Mucosa of rectum (tissue), 2 donors: ENCODE data around the gene ATP6V1F.

Experiments
- H3K27ac ChIP-seq, 2 donors: one replicate each; pipeline ENCODE4 v1.7.0; 2013; ENCODE audit warnings: inconsistent platforms in 2 of 2, low read depth in 2 of 2, low read length in 2 of 2
- H3K27me3 ChIP-seq, 2 donors: one replicate each; pipeline ENCODE4 v1.7.0; 2013; ENCODE audit warnings: low read length in 2 of 2; ENCODE audit not compliant: control insufficient read depth in 2 of 2, insufficient read depth in 2 of 2
- H3K36me3 ChIP-seq, 2 donors: one replicate each; pipeline ENCODE4 v1.7.0; 2013; ENCODE audit warnings: low read length in 2 of 2; ENCODE audit not compliant: control insufficient read depth in 2 of 2, insufficient read depth in 2 of 2
- H3K4me1 ChIP-seq, 2 donors: one replicate each; pipeline ENCODE4 v1.7.0; 2013; ENCODE audit warnings: low read length in 2 of 2, mild to moderate bottlenecking in 1 of 2; ENCODE audit not compliant: control insufficient read depth in 2 of 2, insufficient read depth in 2 of 2
- H3K4me3 ChIP-seq, 2 donors: one replicate each; pipeline ENCODE4 v1.7.0; 2013; ENCODE audit warnings: low read length in 2 of 2
- H3K9ac ChIP-seq, 2 donors: one replicate each; pipeline ENCODE4 v1.7.0; 2013; ENCODE audit warnings: low read length in 2 of 2, low read depth in 1 of 2, mild to moderate bottlenecking in 1 of 2
- H3K9me3 ChIP-seq, 2 donors: one replicate each; pipeline ENCODE4 v1.7.0; 2013; ENCODE audit warnings: low read length in 2 of 2; ENCODE audit not compliant: control insufficient read depth in 2 of 2
- donor health status: healthy.
- donor health status: Normal muscosa, but diverticular disease.

ATP6V1F gene

DNA sequence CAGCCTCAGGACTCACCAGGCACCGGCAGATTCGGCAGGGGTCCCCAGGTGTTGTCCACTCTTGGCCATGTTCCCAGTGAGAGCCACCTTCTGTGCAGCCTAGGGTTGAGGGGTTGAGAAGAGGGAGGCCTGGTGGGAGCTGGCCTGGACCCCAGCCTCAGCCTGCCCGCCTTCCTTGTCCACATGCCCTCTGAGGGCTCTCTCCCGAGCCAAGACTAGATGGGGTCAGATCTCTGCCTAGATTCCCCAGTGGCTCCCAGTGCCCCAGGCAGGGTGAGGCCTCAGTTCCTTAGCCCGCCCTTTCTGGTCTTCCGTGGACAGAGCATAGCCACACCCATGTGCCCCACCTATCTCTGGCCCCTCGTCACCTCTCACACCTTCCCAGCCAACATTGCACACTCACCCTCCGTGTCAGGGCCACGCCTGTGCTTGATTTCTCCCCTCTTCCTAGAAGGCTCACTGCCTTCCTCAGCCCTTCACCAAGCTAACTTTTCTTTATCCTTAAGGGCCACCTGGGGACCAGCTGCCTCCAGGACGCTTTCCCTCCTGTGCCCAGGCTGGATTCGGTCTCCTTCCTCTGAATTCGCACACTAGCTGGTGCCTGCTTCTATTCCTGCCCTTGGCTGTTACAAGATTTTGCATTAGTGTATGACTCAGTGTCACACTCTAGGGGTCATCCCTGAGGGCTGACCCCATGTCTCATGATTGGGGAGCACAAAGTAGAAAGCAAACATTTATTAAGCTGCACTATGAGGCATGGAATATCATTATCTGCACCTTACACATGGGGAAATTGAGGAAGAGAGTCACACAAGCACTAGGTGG is 40.3 kb downstream of the ATP6V1F start:
- H3K9ac ChIP-seq, result no peak overlapping the region
- no peaks in the 10 kb centered on the region for H3K9me3 ChIP-seq
- H3K27ac ChIP-seq, result no peak overlapping the region
- no peaks in the 10 kb centered on the region for H3K27me3 ChIP-seq
- H3K36me3 ChIP-seq, result no peaks in the 10 kb centered on the region
- H3K4me3 ChIP-seq, result no peak overlapping the region
- peaks cover 0 to 14% of the 10 kb centered on the region in 2 donors for H3K4me1 ChIP-seq

DNA sequence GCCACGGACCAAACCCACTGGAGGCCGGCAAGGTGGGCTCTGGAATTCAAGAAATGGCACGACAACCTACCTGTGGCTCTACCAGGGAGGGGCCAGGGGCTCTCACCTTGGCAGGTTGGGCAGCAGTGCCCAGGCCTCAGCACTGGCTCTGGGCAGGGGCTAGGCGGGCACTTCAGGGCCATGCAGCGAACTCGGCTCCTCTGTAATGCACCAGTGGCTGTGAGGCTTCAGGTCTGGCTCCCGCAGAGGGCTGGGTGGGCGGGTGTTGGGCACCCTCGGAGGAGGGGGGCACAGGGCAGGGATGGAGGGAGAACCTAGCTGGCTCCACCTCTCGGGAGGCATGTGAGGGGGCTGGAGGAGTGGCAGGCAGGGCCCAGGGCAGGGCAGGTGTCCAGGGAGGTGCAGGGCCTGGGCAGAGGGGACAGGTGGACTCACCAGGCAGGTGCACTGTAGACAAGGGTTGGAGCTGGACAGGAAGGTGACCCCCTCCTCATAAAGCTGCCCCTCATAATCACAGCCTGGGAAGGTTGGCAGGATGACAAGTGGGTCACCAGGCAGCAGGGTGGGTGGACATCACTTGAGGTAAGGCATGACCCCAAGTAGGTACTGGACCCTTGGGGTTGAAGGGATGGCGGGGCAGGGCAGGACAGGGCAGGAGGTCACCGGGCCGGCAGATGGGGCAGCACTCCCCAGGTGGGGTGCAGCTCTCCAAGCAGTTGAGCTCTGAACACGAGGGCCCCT is 41.1 kb downstream of the ATP6V1F start:
- peaks cover 0 to 14% of the 10 kb centered on the region in 2 donors for H3K4me1 ChIP-seq
- no peaks in the 10 kb centered on the region for H3K36me3 ChIP-seq
- H3K9me3 ChIP-seq, result no peaks in the 10 kb centered on the region
- no peak overlapping the region for H3K27ac ChIP-seq
- no peak overlapping the region for H3K9ac ChIP-seq
- H3K4me3 ChIP-seq, result no peak overlapping the region
- H3K27me3 ChIP-seq, result peaks cover 2 to 3% of the 10 kb centered on the region in 2 donors

DNA sequence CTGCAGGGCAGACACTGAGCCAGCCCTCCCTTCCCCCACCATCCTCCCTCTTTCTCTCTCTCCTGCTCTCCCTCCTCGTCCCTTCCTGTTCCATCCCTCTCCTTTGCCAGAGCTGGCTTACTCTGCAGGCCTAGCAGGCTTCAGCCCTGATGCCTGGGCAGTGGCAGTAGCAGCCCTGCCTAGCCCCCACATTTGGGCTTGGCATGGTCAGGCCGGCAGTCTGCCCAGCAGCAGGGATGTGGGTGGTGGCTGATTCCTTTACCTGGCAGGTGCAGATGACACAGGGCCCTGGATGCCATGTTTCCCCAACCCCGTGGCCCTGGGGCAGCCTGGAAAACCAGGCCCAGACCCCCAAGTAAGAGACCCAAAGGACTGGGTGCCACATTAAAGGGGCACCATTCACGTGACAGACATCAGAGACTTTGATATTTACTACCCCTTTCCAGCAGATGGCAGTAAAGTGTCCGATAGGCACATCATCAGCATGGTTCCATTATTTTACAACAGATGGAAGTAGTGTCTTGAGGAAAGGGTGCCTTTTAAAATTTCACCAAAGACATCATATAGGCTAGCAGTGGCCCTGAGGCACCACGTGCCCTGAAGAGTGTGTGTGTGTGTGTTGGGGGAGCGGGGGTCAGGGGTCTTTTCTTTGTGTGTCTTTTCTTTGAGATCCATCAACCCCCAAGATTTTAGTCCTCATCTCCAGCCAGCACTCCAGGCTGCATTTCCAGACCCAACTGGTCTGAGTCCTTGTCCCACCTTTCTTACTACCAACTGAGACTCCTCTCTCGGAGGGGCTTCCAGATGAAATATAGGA is 41.9 kb downstream of the ATP6V1F start:
- no peaks in the 10 kb centered on the region for H3K36me3 ChIP-seq
- no peak overlapping the region for H3K4me3 ChIP-seq
- H3K27ac ChIP-seq, result no peak overlapping the region
- H3K9me3 ChIP-seq, result no peaks in the 10 kb centered on the region
- peaks cover 0 to 16% of the 10 kb centered on the region in 2 donors for H3K4me1 ChIP-seq
- H3K27me3 ChIP-seq, result peaks cover 3 to 4% of the 10 kb centered on the region in 2 donors
- H3K9ac ChIP-seq, result no peak overlapping the region

GRCh38 chr7:128906001-128906765 is 43.5 kb downstream of the ATP6V1F start:
- Histone ChIP-seq H3K9me3 (no peaks in the 10 kb centered on the region), H3K9ac (no peak overlapping the region), H3K36me3 (no peaks in the 10 kb centered on the region), H3K27ac (no peak overlapping the region), H3K4me1 (peaks cover 2 to 27% of the 10 kb centered on the region in 2 donors), H3K27me3 (peaks cover 10 to 12% of the 10 kb centered on the region in 2 donors), H3K4me3 (no peak overlapping the region)

- Histone ChIP-seq H3K36me3 (no peaks in the 10 kb centered on the region), H3K4me1 (peaks cover 7 to 35% of the 10 kb centered on the region in 2 donors), H3K9me3 (no peaks in the 10 kb centered on the region), H3K27me3 (peaks cover 10 to 12% of the 10 kb centered on the region in 2 donors), H3K9ac (no peak overlapping the region), H3K4me3 (no peak overlapping the region), H3K27ac (no peak overlapping the region)
These were observed 44.3 kb downstream of the ATP6V1F start for GRCh38 chr7:128906766-128907559.

DNA sequence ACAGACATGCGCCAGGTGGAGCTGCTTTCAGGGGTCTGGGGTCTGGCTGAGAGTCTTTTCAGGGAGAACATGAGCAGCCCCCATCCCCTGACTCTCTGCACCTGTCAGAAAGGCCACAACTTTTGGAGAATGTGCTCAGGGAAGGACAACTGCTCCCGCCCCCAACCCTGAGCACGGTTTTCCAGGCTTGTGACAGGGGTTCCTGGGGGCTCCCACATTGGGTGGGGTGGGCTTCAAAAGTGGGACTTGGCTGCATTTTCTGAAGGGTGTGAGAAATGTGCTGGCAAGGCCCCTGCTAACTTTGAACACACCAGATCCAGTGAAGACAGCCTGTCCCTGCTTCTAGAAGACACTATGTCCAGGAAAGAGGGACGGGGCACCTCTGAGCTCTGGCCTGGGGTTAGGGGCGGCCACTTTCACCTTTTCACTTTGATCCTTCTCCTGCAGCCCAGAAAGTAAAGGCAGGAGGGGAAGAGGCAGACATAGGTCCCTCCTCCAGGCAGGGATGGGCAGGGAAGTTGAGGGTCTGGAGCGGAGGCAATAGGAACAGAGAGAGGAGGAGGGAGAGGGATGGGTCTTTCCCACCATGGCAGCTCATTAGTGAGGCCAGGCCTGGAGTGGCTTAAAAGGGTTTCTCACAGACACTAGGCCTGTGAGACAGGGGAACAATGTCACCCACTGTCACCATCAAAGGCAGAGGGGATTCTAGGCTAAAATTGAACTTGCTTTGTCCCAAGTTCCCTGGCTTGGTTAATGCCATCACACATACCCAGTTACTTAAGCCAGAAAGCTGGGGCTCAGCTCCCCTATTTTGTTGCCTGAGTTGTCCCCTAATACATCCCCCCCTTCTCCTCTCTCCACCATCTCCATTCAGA is 46.3 kb downstream of the ATP6V1F start:
- no peaks in the 10 kb centered on the region for H3K36me3 ChIP-seq
- no peaks in the 10 kb centered on the region for H3K9me3 ChIP-seq
- peaks cover 7 to 29% of the 10 kb centered on the region in 2 donors for H3K4me1 ChIP-seq
- H3K27me3 ChIP-seq, result peaks cover 10 to 16% of the 10 kb centered on the region in 2 donors
- no peak overlapping the region for H3K27ac ChIP-seq
- H3K9ac ChIP-seq, result no peak overlapping the region
- H3K4me3 ChIP-seq, result no peak overlapping the region

DNA sequence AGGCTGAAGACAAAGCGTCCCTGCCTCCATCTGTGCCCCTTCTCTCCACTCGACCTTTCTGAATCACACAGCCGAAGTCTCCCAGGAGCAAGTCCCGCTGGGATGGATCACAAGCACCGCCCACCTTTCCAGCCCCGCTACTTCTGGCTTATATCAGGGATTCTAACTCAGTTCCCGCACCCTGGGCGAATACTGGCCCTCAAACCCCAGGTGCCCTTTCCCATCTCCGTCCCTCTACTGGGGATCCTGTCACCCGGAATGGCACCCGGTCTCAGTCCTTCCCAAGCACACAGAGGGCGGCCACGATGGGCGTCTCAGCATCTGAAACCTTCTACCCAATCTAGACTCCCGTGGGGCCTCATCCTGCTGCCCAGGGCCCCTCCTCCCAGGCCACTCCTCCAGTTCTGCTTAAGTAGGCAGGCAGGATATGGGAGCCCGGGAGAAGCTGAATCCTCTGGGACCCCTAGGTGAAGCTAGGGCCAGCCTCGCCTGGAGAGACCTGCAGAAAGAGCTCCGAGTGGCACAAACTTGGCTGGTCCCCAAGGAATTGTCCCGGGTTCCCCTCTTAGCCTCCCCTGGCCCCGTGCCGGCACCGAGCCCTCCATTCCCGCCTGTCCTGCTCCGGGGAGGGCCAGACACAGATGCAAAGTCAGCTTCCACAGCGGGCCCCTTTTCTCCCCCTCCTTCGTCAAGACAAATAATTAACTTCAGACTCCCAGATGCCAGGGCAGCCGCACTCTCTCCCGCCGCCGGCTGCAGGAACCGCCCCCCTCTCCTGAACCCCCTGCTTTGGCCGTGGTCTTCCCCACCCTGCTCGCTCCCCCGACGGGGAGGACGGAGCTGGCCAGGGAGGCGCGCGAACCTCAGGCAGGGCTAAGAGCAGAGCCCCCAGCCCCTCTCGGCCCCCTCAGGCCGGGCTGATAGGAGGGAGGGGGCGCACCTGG is 47.2 kb downstream of the ATP6V1F start:
- Histone ChIP-seq H3K27ac (no peak overlapping the region), H3K36me3 (no peaks in the 10 kb centered on the region), H3K9ac (peak overlapping the region in 1 of 2 donors; percentile 27), H3K9me3 (no peaks in the 10 kb centered on the region), H3K4me3 (peak overlapping the region; percentile 13 to 54), H3K27me3 (peaks cover 13 to 24% of the 10 kb centered on the region in 2 donors), H3K4me1 (peaks cover 7 to 28% of the 10 kb centered on the region in 2 donors)

DNA sequence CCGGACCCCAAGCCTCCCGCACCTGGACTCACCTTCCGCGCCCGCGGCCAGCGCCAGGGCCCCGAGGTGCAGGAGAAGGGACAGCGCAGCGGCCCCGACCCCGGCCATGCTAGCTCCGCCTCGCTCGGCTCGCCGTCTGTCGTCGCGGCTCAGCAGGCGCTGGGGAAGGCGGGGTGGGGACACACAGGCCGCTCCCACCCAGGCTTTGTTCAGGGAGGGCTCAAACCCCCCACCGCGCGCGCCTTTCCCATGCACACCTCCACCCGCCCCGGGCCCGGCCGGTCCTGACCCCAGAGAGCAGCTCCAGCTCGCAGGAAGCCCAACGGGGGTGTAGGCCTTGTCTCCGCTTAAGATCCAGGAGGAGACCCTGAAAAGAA is 47.9 kb downstream of the ATP6V1F start, which contains the start of gene KCP:
KCP (minus strand) TSS at position 141 of the 377 bp plus-strand sequence; CDS start at position 108, 33 bp downstream.
- peak within 1 kb of the TSS; percentile 13 to 54 for H3K4me3 ChIP-seq
- H3K27ac ChIP-seq, result peak within 1 kb of the TSS; percentile 20 to 24
- H3K4me1 ChIP-seq, result peaks cover 7 to 28% of the 10 kb centered on the region in 2 donors
- H3K9me3 ChIP-seq, result no peaks in the 10 kb centered on the region
- peaks cover 13 to 28% of the 10 kb centered on the region in 2 donors for H3K27me3 ChIP-seq
- H3K9ac ChIP-seq, result peak within 1 kb of the TSS; percentile 31 to 44
- no peaks in the 10 kb centered on the region for H3K36me3 ChIP-seq
